ENCODE data around the gene CCL17.

DNA sequence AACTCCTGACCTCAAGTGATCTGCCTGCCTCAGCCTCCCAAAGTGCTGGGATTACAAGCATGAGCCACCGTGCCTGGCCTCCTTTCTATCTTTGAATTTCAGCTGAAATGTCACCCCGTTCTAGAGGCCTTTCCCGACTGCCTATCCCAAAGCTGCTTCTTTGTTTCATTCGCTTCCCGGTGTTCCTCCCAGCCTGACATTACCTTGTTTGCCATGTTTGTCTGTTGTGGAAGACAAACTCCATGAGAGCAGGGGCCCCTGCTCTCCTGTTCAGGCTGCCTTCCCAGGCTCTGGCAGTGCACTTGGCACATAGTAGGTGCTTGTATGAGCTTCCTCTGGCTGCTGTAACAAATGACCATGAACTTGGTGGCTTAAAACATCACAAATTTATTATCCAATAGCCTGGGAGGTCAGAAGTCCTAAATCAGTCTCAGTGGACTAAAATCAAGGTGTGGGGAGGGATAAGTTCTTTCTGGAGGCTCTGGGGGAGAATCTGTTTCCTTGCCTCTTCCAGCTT, 48.6 kb upstream of the CCL17 start:
- TF ChIP-seq, protein P1, sequence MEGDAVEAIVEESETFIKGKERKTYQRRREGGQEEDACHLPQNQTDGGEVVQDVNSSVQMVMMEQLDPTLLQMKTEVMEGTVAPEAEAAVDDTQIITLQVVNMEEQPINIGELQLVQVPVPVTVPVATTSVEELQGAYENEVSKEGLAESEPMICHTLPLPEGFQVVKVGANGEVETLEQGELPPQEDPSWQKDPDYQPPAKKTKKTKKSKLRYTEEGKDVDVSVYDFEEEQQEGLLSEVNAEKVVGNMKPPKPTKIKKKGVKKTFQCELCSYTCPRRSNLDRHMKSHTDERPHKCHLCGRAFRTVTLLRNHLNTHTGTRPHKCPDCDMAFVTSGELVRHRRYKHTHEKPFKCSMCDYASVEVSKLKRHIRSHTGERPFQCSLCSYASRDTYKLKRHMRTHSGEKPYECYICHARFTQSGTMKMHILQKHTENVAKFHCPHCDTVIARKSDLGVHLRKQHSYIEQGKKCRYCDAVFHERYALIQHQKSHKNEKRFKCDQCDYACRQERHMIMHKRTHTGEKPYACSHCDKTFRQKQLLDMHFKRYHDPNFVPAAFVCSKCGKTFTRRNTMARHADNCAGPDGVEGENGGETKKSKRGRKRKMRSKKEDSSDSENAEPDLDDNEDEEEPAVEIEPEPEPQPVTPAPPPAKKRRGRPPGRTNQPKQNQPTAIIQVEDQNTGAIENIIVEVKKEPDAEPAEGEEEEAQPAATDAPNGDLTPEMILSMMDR (IDR thresholded peaks at IDR 0.05): no peak
- no peak for TF ChIP-seq POLR2A (IDR thresholded peaks at IDR 0.05)
- TF ChIP-seq POLR2AphosphoS5 (IDR thresholded peaks at IDR 0.05): no peak

Measured in prostate gland (tissue), 2 donors.